Measurements from ENCODE around the gene CHID1. TPM values are rescaled to one million over a fixed set of nuclear protein-coding genes. Genes with fewer than 3 reads are reported as not detected.

CHID1 gene
- total RNA-seq, 4 donors from 2014 or later, result 56.6 to 90.5 (median 79.8) TPM

DNA sequence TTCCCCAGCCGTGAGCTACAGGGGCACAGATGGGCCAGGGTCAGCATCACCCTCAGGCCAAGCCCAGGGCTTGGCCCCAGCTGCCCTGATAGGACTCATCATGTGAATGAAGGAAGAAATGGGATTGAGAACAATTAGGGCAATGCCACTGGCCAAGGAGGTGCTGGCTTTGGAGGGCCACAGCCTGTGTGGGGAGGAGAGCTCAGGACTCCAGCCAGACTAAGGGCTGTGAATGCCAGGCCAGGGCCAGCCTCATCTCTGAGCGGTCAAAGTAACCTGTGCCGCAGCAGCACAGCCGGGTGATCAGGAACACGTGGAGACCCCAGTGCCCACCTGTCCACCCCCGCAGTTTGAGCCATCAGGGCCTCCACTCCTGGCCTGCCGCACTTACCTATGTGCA is 10.1 kb downstream of the CHID1 start:
- no peak for ATAC-seq (ENCODE audit: low FRiP score)
- TF ChIP-seq, protein P1, sequence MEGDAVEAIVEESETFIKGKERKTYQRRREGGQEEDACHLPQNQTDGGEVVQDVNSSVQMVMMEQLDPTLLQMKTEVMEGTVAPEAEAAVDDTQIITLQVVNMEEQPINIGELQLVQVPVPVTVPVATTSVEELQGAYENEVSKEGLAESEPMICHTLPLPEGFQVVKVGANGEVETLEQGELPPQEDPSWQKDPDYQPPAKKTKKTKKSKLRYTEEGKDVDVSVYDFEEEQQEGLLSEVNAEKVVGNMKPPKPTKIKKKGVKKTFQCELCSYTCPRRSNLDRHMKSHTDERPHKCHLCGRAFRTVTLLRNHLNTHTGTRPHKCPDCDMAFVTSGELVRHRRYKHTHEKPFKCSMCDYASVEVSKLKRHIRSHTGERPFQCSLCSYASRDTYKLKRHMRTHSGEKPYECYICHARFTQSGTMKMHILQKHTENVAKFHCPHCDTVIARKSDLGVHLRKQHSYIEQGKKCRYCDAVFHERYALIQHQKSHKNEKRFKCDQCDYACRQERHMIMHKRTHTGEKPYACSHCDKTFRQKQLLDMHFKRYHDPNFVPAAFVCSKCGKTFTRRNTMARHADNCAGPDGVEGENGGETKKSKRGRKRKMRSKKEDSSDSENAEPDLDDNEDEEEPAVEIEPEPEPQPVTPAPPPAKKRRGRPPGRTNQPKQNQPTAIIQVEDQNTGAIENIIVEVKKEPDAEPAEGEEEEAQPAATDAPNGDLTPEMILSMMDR (IDR thresholded peaks at IDR 0.05), result no peak

DNA sequence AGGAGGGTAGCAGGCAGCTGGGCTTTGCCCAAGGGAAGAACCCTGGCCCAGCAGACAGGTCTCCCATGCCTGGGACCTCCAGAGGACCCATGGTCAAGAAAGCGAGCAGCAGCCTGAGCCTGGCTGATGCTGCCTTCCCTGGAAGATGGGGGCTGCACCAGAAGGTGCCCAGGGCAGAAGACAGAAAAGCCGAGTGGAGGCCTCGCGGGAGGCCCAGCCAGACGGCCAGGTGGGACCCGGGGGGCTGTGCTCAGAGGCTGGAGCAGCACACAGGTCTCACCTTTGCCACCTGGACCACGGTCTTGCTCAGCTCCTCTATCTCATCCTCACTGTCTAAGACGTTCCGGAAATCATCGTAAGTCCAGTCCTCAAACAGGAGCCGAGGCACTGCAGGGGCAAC is 10.9 kb downstream of the CHID1 start:
- ATAC-seq (ENCODE audit: low FRiP score), result no peak
- TF ChIP-seq, protein P1 (IDR thresholded peaks at IDR 0.05), result no peak

More for the DNA sequence above, 10.1 kb downstream of the CHID1 start:
- DNase-seq (ENCODE audit: low spot score), result no peak

DNA sequence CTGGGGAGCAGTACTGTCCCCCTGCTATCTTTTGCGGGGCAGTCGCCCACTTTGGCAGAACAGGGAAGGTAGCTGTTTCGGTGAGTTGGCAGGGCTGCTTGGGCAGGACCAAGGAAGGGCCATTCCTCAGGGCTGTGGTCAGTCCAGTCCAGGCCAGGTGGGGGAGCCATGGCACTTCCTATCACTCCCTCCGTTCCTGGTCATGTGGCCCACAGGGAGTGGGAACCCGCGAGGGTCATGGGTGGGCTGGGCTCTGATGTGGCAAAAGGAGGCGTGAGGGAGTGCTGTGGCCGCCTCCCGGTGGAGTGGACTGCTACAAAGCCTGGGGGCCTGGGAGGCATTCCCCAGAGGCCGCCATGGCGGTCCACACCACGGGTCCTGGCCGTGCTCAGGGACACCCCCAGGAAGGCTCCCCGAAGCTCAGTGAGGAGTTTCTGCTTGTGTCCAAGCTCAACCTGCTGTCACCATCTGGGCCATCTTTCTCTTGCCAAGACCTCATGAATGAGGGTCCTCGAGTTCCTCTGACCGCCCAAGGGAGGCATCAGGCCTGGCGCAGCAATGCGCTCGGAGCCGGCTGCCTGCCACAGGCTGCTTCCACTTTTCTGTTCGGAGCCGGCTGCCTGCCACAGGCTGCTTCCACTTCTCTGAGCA is 11.9 kb downstream of the CHID1 start:
- ATAC-seq (ENCODE audit: low FRiP score), result no peak
- TF ChIP-seq, protein P1 (IDR thresholded peaks at IDR 0.05), result no peak
- DNase-seq (ENCODE audit: low spot score), result no peak

More for the DNA sequence above, 10.9 kb downstream of the CHID1 start:
- DNase-seq (ENCODE audit: low spot score), result no peak

DNA sequence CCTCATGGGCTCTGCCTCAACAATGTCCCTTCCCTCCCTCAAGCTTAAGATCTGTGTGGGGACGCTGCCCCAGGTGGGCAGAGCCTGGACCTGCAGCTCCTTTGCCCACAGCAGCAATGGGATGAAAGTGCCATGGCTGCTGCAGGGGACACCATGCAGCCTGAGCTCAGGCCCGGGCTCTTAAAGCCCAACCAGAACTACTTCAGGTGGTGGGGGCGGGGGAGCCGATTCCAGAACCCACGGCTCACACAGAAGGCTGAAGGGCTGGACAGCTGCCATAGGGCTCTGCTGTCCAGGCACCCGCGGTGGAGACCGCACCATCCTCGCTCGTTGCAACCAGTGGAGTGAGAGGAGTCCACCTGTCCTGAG is 12.5 kb downstream of the CHID1 start:
- TF ChIP-seq, protein P1 (IDR thresholded peaks at IDR 0.05), result no peak
- DNase-seq (ENCODE audit: low spot score) (no peak), ATAC-seq (ENCODE audit: low FRiP score) (no peak)

DNA sequence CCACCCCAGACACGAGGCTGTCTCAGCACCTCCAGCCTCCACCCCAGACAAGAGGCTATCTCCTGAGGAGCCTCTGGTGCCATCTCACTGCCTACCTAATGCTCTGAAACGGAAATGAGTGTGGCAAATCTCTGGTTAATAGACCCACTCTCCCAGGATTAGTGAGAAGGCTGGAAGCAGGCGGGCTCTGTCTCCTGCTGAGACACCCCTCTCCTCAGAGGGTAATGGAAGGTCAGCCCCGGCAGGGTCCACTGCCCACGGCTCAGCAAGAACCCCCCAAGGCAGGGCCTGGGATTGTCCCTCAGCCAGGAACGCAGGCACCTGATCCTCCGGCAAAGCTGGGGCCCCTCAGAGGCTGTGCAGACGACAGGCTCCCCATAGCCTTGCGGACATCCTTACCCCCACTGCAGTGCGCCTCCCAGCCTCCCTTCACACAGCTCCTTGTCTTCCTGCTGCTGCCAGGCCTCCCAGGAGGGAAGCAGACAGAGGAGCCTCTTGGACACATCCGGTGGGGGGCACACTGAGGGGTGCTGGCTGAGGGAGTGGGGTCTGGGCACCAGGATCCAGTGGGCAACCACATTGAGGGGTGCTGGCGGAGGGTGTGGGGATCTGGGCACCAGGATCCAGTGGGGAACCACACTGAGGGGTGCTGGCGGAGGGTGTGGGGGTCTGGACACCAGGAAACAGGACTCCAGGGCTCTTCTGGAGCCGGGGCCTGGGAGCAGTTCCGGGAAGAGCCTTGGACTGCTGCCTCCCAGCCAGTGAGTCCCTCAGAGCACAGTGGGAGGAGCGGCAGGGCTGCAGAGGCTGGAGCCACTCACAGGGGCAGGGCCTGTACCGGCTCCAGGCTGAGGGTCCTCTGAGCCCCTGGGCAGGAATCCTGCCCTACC is 13.1 kb downstream of the CHID1 start:
- ATAC-seq (ENCODE audit: low FRiP score) (no peak), DNase-seq (ENCODE audit: low spot score) (no peak)
- TF ChIP-seq, protein P1 (IDR thresholded peaks at IDR 0.05), result no peak

DNA sequence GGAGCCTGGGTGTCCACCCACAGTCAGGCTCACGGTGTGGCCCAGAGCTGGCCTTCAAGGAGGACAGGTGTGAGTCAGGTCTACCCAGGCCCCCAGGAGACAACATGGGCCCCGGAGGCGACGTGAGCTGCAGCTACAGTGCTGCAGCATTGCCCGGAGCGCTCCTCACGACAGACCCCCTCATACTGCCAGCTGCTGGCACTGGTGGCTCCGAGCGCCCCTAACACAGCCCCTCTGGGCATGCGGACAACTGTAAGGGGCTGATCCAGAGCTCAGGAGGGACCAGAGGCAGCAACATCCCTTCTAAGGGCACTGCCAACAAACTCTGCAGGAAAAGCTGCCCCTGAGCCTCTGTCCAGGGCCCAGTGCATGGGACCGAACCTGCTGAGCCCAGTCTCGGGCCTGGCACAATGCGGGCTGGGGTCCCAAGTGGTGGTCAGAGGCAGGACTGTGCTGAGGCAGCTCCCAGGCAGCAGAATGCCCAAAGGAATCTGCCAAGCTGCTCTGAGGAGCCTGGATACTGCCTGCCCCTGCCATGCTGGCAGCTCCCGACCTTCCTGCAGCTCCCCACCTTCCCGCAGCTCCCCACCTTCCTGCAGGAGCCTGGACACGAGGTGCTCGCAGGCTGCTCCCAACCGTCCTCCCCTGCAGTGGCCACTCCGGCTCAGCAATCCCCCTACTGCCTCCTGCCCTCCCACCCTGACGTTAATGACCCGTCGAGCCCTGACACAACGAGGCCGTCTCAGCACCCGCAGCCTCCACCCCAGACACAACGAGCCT is 15.1 kb downstream of the CHID1 start:
- ATAC-seq (ENCODE audit: low FRiP score), result no peak
- TF ChIP-seq, protein P1 (IDR thresholded peaks at IDR 0.05), result no peak
- DNase-seq (ENCODE audit: low spot score), result no peak
